ENCODE data around the gene EML6. TPM values are rescaled to one million over a fixed set of nuclear protein-coding genes. Genes with fewer than 3 reads are reported as not detected.

EML6 gene
- total and polyA plus RNA-seq, 2 experiments from 2014 or later, result 2.7 to 6.2 TPM

DNA sequence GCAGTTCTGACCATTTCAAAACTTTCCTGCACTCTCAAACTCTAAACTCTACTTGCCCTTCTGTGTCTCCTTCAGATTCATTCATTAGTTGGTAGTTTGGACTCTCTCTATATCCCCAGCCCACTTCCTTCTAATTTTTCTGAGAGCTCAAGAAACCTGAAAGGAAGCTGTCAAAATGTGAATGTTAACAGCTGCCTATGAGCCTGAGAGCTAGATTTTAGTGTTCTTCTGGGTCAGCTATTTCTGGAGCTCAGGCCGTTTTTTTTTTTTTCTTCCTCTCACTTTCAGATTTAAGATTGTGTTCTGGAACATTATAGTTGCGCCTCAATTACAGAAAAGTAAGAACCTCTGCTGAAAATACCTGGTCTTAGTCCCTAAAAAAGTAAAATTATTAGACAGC, 253.7 kb downstream of the EML6 start (continued):
- TF ChIP-seq, protein P1, sequence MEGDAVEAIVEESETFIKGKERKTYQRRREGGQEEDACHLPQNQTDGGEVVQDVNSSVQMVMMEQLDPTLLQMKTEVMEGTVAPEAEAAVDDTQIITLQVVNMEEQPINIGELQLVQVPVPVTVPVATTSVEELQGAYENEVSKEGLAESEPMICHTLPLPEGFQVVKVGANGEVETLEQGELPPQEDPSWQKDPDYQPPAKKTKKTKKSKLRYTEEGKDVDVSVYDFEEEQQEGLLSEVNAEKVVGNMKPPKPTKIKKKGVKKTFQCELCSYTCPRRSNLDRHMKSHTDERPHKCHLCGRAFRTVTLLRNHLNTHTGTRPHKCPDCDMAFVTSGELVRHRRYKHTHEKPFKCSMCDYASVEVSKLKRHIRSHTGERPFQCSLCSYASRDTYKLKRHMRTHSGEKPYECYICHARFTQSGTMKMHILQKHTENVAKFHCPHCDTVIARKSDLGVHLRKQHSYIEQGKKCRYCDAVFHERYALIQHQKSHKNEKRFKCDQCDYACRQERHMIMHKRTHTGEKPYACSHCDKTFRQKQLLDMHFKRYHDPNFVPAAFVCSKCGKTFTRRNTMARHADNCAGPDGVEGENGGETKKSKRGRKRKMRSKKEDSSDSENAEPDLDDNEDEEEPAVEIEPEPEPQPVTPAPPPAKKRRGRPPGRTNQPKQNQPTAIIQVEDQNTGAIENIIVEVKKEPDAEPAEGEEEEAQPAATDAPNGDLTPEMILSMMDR (conservative IDR thresholded peaks at IDR 0.05; ENCODE audit: low read depth in 2 of 2), result no peak
- TF ChIP-seq NANOG (IDR thresholded peaks at IDR 0.05; ENCODE audit: borderline replicate concordance), result no peak
- no peak for TF ChIP-seq JUNB (IDR thresholded peaks at IDR 0.05; ENCODE audit: unreplicated experiment)

DNA sequence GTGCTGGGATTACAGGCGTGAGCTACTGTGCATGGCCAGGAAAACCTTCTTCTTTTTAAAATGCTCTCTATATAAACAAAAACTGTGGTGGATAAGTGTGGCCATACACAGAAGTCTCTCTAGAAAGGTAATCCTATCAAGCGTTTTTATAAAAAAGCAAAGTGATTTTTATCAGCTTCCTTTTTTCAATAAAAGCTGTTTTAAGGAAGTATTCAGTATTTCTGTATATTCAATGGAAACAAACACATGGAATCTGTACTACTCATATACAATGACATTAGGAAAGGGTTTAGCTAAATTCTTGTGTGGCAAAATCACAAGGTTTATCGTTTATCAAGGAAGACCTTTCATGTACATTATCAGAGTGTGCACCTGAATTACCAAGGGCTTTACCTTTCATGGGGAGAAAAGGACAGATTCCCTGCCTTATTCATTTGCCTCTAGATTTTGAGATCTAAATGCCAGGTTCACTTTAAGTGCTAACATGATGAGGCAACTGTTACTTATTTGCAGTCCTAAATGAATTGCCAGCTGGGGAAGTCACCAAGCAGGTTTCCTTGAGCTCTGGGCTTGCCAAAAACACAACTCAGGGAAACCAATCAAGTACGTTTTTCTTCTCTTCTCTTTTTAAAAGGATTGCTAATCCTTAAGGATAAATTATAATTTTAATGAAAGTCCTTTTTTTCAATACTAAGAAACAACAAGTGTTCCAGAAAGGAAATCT, 256.0 kb downstream of the EML6 start:
- no peak for ATAC-seq
- TF ChIP-seq, protein P1 (conservative IDR thresholded peaks at IDR 0.05; ENCODE audit: low read depth in 2 of 2), result no peak
- TF ChIP-seq, protein P2, sequence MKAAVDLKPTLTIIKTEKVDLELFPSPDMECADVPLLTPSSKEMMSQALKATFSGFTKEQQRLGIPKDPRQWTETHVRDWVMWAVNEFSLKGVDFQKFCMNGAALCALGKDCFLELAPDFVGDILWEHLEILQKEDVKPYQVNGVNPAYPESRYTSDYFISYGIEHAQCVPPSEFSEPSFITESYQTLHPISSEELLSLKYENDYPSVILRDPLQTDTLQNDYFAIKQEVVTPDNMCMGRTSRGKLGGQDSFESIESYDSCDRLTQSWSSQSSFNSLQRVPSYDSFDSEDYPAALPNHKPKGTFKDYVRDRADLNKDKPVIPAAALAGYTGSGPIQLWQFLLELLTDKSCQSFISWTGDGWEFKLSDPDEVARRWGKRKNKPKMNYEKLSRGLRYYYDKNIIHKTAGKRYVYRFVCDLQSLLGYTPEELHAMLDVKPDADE (IDR thresholded peaks at IDR 0.05), result no peak
- TF ChIP-seq EZH2 (IDR thresholded peaks at IDR 0.05; ENCODE audit: low read depth, unreplicated experiment) (no peak), ZNF114 (CRISPR knock-in tag; IDR thresholded peaks at IDR 0.05) (no peak), STAT1 (IDR thresholded peaks at IDR 0.05; ENCODE audit: unreplicated experiment) (no peak), POLR2AphosphoS5 (IDR thresholded peaks at IDR 0.05; ENCODE audit: low read depth) (no peak), NANOG (IDR thresholded peaks at IDR 0.05; ENCODE audit: borderline replicate concordance) (no peak), JUNB (IDR thresholded peaks at IDR 0.05; ENCODE audit: unreplicated experiment) (no peak), ZNF331 (CRISPR knock-in tag; IDR thresholded peaks at IDR 0.05; ENCODE audit: low read depth) (no peak)
- TF ChIP-seq, protein P3, sequence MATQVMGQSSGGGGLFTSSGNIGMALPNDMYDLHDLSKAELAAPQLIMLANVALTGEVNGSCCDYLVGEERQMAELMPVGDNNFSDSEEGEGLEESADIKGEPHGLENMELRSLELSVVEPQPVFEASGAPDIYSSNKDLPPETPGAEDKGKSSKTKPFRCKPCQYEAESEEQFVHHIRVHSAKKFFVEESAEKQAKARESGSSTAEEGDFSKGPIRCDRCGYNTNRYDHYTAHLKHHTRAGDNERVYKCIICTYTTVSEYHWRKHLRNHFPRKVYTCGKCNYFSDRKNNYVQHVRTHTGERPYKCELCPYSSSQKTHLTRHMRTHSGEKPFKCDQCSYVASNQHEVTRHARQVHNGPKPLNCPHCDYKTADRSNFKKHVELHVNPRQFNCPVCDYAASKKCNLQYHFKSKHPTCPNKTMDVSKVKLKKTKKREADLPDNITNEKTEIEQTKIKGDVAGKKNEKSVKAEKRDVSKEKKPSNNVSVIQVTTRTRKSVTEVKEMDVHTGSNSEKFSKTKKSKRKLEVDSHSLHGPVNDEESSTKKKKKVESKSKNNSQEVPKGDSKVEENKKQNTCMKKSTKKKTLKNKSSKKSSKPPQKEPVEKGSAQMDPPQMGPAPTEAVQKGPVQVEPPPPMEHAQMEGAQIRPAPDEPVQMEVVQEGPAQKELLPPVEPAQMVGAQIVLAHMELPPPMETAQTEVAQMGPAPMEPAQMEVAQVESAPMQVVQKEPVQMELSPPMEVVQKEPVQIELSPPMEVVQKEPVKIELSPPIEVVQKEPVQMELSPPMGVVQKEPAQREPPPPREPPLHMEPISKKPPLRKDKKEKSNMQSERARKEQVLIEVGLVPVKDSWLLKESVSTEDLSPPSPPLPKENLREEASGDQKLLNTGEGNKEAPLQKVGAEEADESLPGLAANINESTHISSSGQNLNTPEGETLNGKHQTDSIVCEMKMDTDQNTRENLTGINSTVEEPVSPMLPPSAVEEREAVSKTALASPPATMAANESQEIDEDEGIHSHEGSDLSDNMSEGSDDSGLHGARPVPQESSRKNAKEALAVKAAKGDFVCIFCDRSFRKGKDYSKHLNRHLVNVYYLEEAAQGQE (IDR thresholded peaks at IDR 0.05; ENCODE audit: unreplicated experiment), result no peak

More for the DNA sequence above, 256.0 kb downstream of the EML6 start:
- Mint-ChIP-seq H3K27me3 (ENCODE audit: insufficient read depth, low read depth, poor library complexity) (no peaks in the 10 kb centered on the region), H3K4me1 (peaks cover 12% of the 10 kb centered on the region), H3K27ac (no peak overlapping the region), H3K4me3 (no peak overlapping the region), H3K36me3 (ENCODE audit: low read depth) (peaks cover 18% of the 10 kb centered on the region; the same call in 2 of the 3 replicates), H3K9me3 (no peaks in the 10 kb centered on the region)
- Histone ChIP-seq H3K4me2 (no peak overlapping the region), H3K4me3 (no peak overlapping the region), H3K9me2 (ENCODE audit: insufficient read depth) (no peaks in the 10 kb centered on the region), H3K36me3 (ENCODE audit: insufficient read depth) (peaks cover 16% of the 10 kb centered on the region; the same call in 1 of the 2 replicates), H3K27ac (ENCODE audit: low read depth) (peak overlapping the region; percentile 5; the same call in 1 of the 2 replicates), H3K79me2 (replicated peaks; ENCODE audit: insufficient read depth) (peaks cover 91% of the 10 kb centered on the region), H3K4me1 (ENCODE audit: insufficient read depth) (no peaks in the 10 kb centered on the region), H4K20me1 (replicated peaks; ENCODE audit: insufficient read depth) (peaks cover 21% of the 10 kb centered on the region), H3F3A (replicated peaks; ENCODE audit: low read depth) (no peaks in the 10 kb centered on the region), H2AFZ (no peak overlapping the region), H3K27me3 (ENCODE audit: insufficient read depth) (no peaks in the 10 kb centered on the region)
- peak; percentile 42 for DNase-seq (ENCODE audit: low spot score)

Measured in GM23338 (cell line).